ENCODE data around the gene CTSW.

GRCh38 chr11:65849366-65849765 lies 30.3 kb upstream of the CTSW start:
- TF ChIP-seq BHLHE40 (IDR thresholded peaks at IDR 0.05; ENCODE audit: low read depth, low read length) (no peak), PBX3 (IDR thresholded peaks at IDR 0.05) (no peak), CTCF (IDR thresholded peaks at IDR 0.05) (no peak), POLR2A (IDR thresholded peaks at IDR 0.05; ENCODE audit: low read length) (no peak)
